Measurements from ENCODE around the gene RIN3.
"Not testable (repeated sequence)": the region's sequence is repeated elsewhere in the genome, so short reads cannot be mapped to it uniquely, and the experiment has no call there.

GRCh38 chr14:92639472-92640117 lies 126.0 kb downstream of the RIN3 start:
- TF ChIP-seq CTCF (conservative IDR thresholded peaks at IDR 0.05; ENCODE audit: low read depth, low read length); MAZ (IDR thresholded peaks at IDR 0.05; ENCODE audit: borderline replicate concordance, low read depth, low read length); RAD21 (IDR thresholded peaks at IDR 0.05; ENCODE audit: low read length); POLR2A (IDR thresholded peaks at IDR 0.05; ENCODE audit: low read depth, low read length); MAFK (IDR thresholded peaks at IDR 0.05; ENCODE audit: low read depth, low read length); USF2 (IDR thresholded peaks at IDR 0.05; ENCODE audit: low read depth, low read length); ELK1 (IDR thresholded peaks at IDR 0.05; ENCODE audit: borderline replicate concordance, low read depth, low read length); CEBPB (IDR thresholded peaks at IDR 0.05; ENCODE audit: low read depth, low read length); MXI1 (IDR thresholded peaks at IDR 0.05; ENCODE audit: borderline replicate concordance, low read depth, low read length); RFX5 (IDR thresholded peaks at IDR 0.05; ENCODE audit: low read depth, low read length); RCOR1 (IDR thresholded peaks at IDR 0.05; ENCODE audit: insufficient replicate concordance, low read length); BHLHE40 (IDR thresholded peaks at IDR 0.05; ENCODE audit: low read depth, low read length): not testable (repeated sequence)
